HG03280 (cell line): ENCODE data around the gene MARK3.

ENCODE experiments used
- ATAC-seq: cut with Tn5 transposase; IDR thresholded peaks from one replicate; pipeline ENCODE4 v1.9.1; 2021; ENCODE audit warnings: mild to moderate bottlenecking, moderate library complexity; ENCODE audit not compliant: unreplicated experiment

Gene MARK3

GRCh38 chr14:103393676-103394626, 8.7 kb downstream of the MARK3 start:
- no peak for ATAC-seq

GRCh38 chr14:103395244-103395643, 10.0 kb downstream of the MARK3 start:
- no peak for ATAC-seq

GRCh38 chr14:103396463-103396862, 11.2 kb downstream of the MARK3 start:
- no peak for ATAC-seq

- no peak for ATAC-seq
These were observed 13.4 kb downstream of the MARK3 start for GRCh38 chr14:103398427-103399195.

DNA sequence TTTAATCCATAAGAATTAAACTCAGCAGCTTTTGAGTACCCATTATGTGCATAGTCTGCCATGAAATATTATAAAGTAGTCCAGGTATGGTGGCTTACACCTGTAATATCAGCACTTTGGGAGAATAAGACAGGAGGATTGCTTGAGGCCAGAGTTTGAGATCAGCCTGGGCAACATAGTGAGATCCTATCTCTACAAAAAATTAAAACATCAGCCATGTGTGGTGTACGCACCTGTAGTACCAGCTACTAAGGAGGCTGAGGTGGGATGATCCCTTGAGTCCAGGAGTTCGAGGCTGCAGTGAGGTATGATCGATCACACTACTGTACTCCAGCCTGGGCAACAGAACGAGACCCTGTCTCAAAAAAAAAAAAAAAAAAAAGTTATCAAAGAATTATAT, 15.3 kb downstream of the MARK3 start:
- no peak for ATAC-seq

- no peak for ATAC-seq
These were observed 16.3 kb downstream of the MARK3 start for GRCh38 chr14:103401223-103402214.

GRCh38 chr14:103402695-103403094, 17.5 kb downstream of the MARK3 start:
- no peak for ATAC-seq

DNA sequence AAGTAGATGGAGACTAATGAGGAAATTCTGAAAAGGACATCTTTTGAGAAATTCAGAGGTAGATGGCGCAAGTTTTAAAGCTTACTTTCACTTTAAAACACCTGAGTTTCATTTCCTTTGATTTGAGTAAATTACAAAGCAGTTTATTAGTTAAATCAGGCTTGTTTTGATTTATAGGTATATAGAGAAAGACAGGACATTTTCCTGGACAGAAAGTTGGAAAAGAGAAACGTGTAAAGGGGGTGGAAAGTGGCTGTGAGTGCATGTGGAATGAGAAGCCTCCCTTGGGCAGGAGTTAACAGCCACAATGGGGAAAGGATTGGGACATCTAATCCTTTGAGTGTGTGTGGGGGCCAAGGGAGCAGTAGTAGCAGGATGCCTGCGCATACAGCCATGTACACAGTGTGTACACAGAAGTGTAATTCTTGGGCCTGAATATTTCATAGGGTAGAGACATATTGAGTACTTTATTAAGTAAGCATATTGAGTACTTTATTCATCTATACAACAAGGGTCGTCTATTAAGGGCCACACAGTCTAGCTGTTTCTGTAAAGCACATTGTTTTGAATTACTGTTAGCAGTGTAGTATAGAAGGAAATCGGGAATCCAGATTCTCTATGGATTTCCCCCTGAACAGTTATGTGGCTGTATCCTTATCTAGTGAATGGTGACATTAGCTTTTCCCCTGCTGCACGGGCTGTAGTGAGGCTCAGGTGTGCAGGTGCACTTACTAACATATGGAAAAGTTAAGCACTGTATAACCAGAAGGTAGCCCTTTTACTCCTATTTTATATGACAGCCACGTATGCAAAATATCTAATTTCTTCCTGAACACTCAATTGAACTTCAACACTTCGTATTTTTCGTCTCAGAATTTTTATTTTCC, 19.1 kb downstream of the MARK3 start:
- ATAC-seq: no peak

GRCh38 chr14:103404920-103405319, 19.7 kb downstream of the MARK3 start:
- no peak for ATAC-seq

DNA sequence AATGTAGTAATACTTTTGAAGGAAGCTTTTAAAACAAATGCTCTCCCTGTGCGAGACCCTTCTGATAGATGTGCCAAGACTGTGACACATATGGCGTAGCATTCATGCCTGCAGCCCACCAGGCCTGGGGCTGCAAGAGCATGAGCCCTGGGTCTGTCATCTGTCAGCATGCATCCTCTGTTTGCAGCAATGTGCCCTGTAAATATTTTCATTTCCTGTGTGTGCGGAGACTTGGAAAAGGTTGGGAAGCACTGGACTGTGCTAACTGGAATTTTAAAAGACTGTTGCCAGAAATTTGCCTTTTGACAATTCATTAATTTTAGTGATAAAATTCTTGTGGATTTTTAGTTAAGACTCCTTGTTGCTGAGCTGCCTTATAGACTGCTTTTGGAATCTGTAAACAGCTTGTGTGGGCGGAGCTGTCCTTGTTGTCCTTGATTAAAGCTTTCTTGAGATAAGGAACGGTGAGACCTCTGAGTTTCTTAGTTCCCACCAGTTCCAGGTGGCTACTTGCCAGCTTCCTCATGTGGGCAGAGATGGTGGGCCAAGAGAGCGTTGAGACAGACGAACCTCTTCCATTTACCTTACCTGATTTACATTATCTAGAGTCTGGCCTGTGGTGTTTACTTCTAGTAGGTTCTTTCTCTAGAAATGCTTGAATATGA, 23.4 kb downstream of the MARK3 start:
- no peak for ATAC-seq

DNA sequence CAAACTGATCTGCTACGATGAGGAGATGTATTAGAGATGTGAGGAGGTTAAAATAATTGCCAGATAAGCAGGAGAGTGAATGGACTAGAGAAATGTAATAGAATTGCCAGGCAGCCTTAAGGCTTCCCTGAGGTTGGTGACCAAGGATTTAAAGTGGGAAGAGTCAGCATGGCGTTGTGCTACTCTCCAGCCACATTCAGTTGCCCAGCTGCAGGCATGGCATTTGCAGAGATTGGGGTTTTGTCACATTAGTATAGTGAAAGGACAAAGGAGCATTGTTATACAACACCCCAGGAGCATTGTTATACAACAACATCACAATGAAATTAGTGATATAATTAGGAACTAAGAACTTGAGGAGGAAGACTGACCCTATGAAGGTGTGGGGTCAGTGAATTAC, 31.7 kb downstream of the MARK3 start:
- no peak for ATAC-seq

GRCh38 chr14:103418481-103418818, 33.2 kb downstream of the MARK3 start:
- no peak for ATAC-seq

DNA sequence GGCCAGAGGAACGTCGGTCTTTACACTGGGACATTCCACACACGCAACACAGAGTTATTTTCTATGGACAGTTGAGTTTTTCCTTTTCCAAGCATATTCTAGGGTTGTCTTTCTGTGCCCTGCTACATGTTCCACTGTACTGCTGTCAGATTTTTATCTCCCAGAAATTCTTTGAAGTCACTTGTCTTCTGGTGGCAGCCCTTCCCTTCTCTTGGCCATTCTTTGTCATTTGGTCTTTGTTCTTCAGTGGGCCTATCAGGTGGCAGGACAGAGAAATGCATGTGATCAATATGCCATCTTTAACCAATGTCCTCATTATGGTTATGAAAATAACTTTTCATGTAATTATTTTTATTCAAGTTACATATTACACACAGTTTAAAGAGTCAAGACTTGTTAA, 36.3 kb downstream of the MARK3 start:
- no peak for ATAC-seq

DNA sequence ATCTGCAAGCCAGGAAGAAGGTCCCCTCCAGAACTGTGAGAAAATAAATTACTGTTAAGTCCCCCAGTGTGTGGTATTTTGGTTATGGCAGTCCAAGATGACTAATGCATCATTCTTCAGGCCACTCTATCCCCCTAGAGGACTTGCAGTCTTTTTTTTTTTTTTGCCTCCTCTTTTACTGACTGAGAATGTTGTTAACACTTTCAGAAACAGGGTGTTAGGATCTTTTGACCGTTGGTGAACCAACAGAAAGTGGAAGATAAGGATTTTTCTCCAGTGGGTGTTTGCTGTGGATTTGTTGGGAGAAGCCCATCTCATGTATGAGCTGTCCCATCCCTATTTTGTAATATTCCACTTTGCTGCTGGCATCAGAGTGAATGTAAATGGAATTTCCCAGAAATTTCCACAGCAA, 37.8 kb downstream of the MARK3 start:
- ATAC-seq: no peak

DNA sequence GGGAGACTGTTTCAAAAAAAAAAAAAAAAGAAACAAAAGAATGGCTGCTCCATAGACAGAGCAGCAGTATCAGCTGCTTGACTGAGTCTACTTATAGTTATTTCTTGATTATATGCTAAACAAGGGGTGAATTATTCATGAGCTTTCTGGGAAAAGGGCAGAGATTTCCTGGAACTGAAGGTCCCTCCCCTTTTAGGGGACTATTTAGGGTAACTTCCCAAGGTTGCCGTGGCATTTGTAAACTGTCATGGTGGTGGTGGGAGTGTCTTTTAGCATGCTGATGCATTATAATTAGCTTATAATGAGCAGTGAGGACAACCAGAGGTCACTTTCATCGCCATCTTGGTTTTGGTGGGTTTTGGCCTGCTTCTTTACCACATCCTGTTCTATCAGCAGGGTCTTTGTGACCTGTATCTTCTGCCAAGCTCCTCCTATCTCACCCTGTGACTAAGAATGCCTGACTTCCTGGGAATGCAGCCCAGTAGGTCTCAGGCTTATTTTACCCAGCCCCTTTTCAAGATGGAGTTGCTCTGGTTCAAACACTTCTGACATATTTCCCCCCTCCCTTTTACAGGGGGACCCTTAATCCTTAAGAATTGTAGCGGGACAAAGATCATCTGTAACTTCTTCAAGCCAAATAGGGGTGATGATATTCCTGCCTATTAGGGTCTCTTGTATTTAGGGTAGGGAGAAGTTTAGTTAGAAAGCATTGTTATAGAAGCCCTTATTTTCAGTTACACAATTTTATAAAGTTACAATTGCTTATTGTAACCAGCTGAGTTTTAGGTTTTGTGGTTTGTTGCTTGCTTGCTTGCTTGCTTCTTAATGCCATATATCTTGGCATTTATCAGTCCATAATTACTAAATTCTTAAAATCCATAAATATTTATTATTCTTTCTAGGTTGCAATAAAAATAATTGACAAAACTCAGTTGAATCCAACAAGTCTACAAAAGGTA, 42.5 kb downstream of the MARK3 start:
- no peak for ATAC-seq

DNA sequence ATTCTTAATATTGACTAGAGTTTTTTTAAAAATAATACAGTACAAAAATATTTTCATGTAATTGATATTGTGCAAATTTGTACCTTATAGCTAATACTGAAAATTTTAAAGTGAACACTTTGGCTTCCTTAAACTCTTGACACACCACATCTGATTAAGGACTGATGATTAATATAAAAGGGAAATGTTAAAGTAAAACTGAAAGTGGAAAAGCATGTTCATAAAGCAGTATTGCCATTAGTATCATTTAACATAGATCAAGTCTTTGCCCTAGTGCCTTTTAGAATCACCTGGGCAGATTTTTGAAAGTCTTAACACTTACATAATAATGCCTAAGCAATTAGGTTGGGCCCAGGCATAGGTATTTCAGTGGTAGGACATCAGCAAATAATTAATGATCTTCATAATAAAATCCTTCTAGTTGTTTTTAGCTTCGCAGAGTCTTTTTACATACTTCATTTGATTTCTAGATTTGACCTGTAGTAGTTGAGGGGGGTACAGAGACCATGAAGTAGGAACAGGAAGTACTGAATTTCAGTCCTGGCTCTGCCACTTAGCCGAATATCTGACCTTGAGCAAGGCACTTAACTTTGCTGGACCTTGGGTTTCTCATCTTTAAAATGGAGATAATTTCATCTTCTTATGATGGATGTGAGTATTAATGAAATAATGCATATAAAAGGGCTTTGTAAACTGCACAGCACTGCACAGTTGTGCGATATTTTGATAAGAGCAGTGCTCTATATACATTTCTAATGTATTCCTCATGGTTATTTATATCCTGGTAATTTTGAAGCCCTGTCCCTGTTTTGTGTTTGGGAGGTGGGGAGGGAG, 43.7 kb downstream of the MARK3 start:
- ATAC-seq: no peak

DNA sequence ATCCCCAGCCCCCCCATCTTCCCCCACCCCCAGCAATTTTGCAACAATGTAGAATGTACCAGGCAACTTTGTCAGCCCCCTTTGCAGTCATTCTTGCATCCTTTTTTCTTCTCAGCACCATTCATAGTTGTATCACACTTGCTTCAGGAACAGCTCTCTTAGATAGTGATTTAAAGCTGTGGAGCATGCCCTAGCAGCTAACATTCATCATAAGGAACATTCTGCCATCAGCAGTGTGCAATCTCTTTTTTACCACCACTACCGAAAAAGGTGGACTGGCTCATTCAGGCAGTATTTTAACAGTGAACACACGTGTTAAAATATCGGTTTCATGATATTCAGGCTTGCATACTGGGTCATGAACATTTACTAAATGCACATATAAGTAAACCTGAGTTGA, 45.1 kb downstream of the MARK3 start:
- ATAC-seq: no peak
